HepG2 (cell line): ENCODE data around the gene TST. TPM values are rescaled to one million over a fixed set of nuclear protein-coding genes. Genes with fewer than 3 reads are reported as not detected.

Experiments used
- FOSL2 ChIP-seq: sonication (generic); formaldehyde crosslinking; IDR thresholded peaks from 2 replicates; pipeline ENCODE4 v1.4.0; 2020; ENCODE audit warnings: missing genetic modification reagents
- FOXC1 ChIP-seq: sonication (generic); formaldehyde crosslinking; IDR thresholded peaks from 2 replicates; pipeline ENCODE4 v1.8.0; 2022; ENCODE audit warnings: mild to moderate bottlenecking, missing genetic modification reagents, borderline replicate concordance
- GTF3A ChIP-seq: sonication (generic); formaldehyde crosslinking; conservative IDR thresholded peaks from 2 replicates; pipeline ENCODE4 v1.4.0; 2020; ENCODE audit warnings: mild to moderate bottlenecking, missing genetic modification reagents
- HOXA5 ChIP-seq: sonication (generic); formaldehyde crosslinking; IDR thresholded peaks from 2 replicates; pipeline ENCODE4 v1.4.0; 2020; ENCODE audit warnings: missing genetic modification reagents
- ISL2 ChIP-seq: sonication (generic); formaldehyde crosslinking; IDR thresholded peaks from 2 replicates; pipeline ENCODE4 v1.5.0; 2020; ENCODE audit warnings: missing genetic modification reagents
- MZF1 ChIP-seq: sonication (generic); formaldehyde crosslinking; IDR thresholded peaks from 2 replicates; pipeline ENCODE4 v1.8.1; 2023; ENCODE audit warnings: mild to moderate bottlenecking, missing genetic modification reagents, borderline replicate concordance
- REXO4 ChIP-seq: sonication (generic); formaldehyde crosslinking; IDR thresholded peaks from 2 replicates; pipeline ENCODE4 v1.8.0; 2022; ENCODE audit warnings: missing genetic modification reagents, mild to moderate bottlenecking, borderline replicate concordance
- SMYD3 ChIP-seq: sonication (generic); formaldehyde crosslinking; IDR thresholded peaks from 2 replicates; pipeline ENCODE4 v1.8.1; 2023; ENCODE audit warnings: mild to moderate bottlenecking, missing genetic modification reagents
- SOX13 ChIP-seq, 3 experiments: fragments of 450-650 bp in 1 of 3; sonication (generic) in 1 of 3; formaldehyde crosslinking in 1 of 3; IDR thresholded peaks in 2 of 3; conservative IDR thresholded peaks in 1 of 3; 2 replicates each; pipeline versions ENCODE4 v1.5.0 to v1.6.1; 2016 to 2020; ENCODE audit warnings: antibody characterized with exemption in 1 of 3, mild to moderate bottlenecking in 1 of 3, missing compliant biosample characterization in 1 of 3, missing genetic modification reagents in 1 of 3, moderate library complexity in 1 of 3
- SPEN ChIP-seq: sonication (generic); formaldehyde crosslinking; IDR thresholded peaks from 2 replicates; pipeline ENCODE4 v1.5.1; 2020; ENCODE audit warnings: low read depth, mild to moderate bottlenecking, missing genetic modification reagents
- ZMYM2 ChIP-seq: sonication (generic); formaldehyde crosslinking; IDR thresholded peaks from 2 replicates; pipeline ENCODE4 v1.8.0; 2022; ENCODE audit warnings: mild to moderate bottlenecking, missing genetic modification reagents
- ZNF788 ChIP-seq: sonication (generic); formaldehyde crosslinking; IDR thresholded peaks from 2 replicates; pipeline ENCODE4 v1.5.0; 2020; ENCODE audit warnings: mild to moderate bottlenecking, missing genetic modification reagents, borderline replicate concordance
- ZZZ3 ChIP-seq: sonication (generic); formaldehyde crosslinking; IDR thresholded peaks from 2 replicates; pipeline ENCODE4 v1.4.0; 2020; ENCODE audit warnings: missing genetic modification reagents, mild to moderate bottlenecking, borderline replicate concordance
- polyA plus RNA-seq, 8 experiments: library from polyadenylated mRNA; depleted of rRNA in 3 of 8; stranded (reverse) in 7 of 8; unstranded in 1 of 8; fragments of >200 nt; fragmentation: Illumina TruSeq in 4 of 8; extraction: Trizol in 4 of 8; gene quantifications; 2 replicates each; pipeline versions ENCODE4 v1.2.1 to v1.2.3, GENCODE V29; 2011 to 2016; ENCODE audit warnings: low read depth in 4 of 8, missing spikeins in 1 of 8, mixed read lengths in 1 of 8; ENCODE audit not compliant: insufficient read depth in 1 of 8
- total RNA-seq, 5 experiments: library from RNA; depleted of rRNA; stranded (reverse); fragments of >200 nt; fragmentation: Illumina TruSeq; extraction: Trizol; gene quantifications; 2 replicates each; pipeline ENCODE4 v1.2.3, GENCODE V29; 2016; ENCODE audit warnings: low read depth in 1 of 5
- TF ChIP-seq, protein P1 (sequence below): sonication (generic); formaldehyde crosslinking; IDR thresholded peaks from 2 replicates; pipeline ENCODE4 v1.4.0; 2020; ENCODE audit warnings: mild to moderate bottlenecking, missing genetic modification reagents
- TF ChIP-seq, protein P2 (sequence below): sonication (generic); formaldehyde crosslinking; IDR thresholded peaks from 2 replicates; pipeline ENCODE4 v1.4.0; 2020; ENCODE audit warnings: missing genetic modification reagents
- TF ChIP-seq, protein P3 (sequence below): sonication (generic); formaldehyde crosslinking; IDR thresholded peaks from 2 replicates; pipeline ENCODE4 v1.8.0; 2022; ENCODE audit warnings: missing genetic modification reagents, low read depth, mild to moderate bottlenecking, borderline replicate concordance
- TF ChIP-seq, protein P4 (sequence below): sonication (generic); formaldehyde crosslinking; IDR thresholded peaks from 2 replicates; pipeline ENCODE4 v1.4.0; 2020; ENCODE audit warnings: mild to moderate bottlenecking, missing genetic modification reagents
- TF ChIP-seq, protein P5 (sequence below): sonication (generic); formaldehyde crosslinking; IDR thresholded peaks from 2 replicates; pipeline ENCODE4 v1.5.0; 2020; ENCODE audit warnings: missing genetic modification reagents

Gene TST
- total and polyA plus RNA-seq, 2 of the 13 experiments (the other 11 are each of a cell fraction or from before 2014, with no cell fraction given): 44.6 to 63.6 TPM

DNA sequence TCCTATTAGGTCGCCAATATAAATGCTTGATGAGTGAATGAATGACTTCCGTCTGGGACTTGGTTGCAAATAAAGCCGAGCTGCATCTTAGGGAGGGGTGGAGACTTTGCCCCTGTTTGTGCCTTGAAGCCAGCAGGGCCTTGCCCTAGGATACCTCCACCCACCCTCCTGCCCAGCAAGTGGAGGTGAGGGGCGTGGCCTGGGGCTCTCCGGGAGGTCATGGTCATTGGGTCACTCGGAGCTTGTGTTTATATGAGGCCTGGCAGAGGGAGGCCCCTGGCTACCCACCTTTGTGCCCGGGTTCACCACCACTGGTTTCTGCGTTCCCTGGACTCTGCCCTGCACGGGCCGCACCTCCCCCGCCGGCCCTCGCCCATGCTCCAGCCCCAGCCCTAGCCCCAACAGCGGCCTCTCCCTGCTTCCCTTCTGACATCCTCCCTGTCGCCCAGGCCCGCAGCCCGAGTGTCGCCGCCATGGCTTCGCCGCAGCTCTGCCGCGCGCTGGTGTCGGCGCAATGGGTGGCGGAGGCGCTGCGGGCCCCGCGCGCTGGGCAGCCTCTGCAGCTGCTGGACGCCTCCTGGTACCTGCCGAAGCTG, 4.6 kb upstream of the TST start (continued):
- TF ChIP-seq, protein P1, sequence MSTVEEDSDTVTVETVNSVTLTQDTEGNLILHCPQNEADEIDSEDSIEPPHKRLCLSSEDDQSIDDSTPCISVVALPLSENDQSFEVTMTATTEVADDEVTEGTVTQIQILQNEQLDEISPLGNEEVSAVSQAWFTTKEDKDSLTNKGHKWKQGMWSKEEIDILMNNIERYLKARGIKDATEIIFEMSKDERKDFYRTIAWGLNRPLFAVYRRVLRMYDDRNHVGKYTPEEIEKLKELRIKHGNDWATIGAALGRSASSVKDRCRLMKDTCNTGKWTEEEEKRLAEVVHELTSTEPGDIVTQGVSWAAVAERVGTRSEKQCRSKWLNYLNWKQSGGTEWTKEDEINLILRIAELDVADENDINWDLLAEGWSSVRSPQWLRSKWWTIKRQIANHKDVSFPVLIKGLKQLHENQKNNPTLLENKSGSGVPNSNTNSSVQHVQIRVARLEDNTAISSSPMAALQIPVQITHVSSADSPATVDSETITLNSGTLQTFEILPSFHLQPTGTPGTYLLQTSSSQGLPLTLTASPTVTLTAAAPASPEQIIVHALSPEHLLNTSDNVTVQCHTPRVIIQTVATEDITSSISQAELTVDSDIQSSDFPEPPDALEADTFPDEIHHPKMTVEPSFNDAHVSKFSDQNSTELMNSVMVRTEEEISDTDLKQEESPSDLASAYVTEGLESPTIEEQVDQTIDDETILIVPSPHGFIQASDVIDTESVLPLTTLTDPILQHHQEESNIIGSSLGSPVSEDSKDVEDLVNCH (CRISPR knock-in tag): no peak
- TF ChIP-seq FOSL2 (peak; percentile 55), ISL2 (CRISPR knock-in tag) (peak; percentile 56; the same call in 1 of the 2 replicates), MZF1 (CRISPR knock-in tag) (no peak), ZMYM2 (CRISPR knock-in tag) (peak; percentile 91), GTF3A (no peak), HOXA5 (CRISPR knock-in tag) (peak; percentile 68), REXO4 (CRISPR knock-in tag) (no peak), SOX13 (IDR thresholded peaks at IDR 0.05) (no peak), SOX13 (CRISPR knock-in tag; conservative IDR thresholded peaks at IDR 0.05 in 1 of 2, IDR thresholded peaks at IDR 0.05 in 1 of 2) (peak in 1 of 2 experiments; percentile 55; a peak in 2 of 4 replicates), SMYD3 (CRISPR knock-in tag) (no peak), SPEN (CRISPR knock-in tag) (peak; percentile 66; the same call in 1 of the 2 replicates), ZZZ3 (CRISPR knock-in tag) (peak; percentile 31; the same call in 1 of the 2 replicates), ZNF788 (CRISPR knock-in tag) (no peak; the same call in 1 of the 2 replicates), FOXC1 (CRISPR knock-in tag) (peak; percentile 73; the same call in 1 of the 2 replicates)
- TF ChIP-seq, protein P2, sequence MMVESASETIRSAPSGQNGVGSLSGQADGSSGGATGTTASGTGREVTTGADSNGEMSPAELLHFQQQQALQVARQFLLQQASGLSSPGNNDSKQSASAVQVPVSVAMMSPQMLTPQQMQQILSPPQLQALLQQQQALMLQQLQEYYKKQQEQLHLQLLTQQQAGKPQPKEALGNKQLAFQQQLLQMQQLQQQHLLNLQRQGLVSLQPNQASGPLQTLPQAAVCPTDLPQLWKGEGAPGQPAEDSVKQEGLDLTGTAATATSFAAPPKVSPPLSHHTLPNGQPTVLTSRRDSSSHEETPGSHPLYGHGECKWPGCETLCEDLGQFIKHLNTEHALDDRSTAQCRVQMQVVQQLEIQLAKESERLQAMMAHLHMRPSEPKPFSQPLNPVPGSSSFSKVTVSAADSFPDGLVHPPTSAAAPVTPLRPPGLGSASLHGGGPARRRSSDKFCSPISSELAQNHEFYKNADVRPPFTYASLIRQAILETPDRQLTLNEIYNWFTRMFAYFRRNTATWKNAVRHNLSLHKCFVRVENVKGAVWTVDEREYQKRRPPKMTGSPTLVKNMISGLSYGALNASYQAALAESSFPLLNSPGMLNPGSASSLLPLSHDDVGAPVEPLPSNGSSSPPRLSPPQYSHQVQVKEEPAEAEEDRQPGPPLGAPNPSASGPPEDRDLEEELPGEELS: peak; percentile 74
- TF ChIP-seq, protein P3, sequence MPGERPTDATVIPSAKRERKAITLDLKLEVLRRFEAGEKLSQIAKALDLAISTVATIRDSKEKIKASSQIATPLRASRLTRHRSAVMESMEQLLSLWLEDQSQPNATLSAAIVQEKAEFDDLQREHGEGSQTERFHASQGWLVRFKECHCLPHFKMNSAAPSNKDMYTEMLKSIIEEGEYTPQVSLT (CRISPR knock-in tag): no peak
- TF ChIP-seq, protein P4, sequence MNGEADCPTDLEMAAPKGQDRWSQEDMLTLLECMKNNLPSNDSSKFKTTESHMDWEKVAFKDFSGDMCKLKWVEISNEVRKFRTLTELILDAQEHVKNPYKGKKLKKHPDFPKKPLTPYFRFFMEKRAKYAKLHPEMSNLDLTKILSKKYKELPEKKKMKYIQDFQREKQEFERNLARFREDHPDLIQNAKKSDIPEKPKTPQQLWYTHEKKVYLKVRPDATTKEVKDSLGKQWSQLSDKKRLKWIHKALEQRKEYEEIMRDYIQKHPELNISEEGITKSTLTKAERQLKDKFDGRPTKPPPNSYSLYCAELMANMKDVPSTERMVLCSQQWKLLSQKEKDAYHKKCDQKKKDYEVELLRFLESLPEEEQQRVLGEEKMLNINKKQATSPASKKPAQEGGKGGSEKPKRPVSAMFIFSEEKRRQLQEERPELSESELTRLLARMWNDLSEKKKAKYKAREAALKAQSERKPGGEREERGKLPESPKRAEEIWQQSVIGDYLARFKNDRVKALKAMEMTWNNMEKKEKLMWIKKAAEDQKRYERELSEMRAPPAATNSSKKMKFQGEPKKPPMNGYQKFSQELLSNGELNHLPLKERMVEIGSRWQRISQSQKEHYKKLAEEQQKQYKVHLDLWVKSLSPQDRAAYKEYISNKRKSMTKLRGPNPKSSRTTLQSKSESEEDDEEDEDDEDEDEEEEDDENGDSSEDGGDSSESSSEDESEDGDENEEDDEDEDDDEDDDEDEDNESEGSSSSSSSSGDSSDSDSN: peak; percentile 38; the same call in 1 of the 2 replicates
- TF ChIP-seq, protein P5, sequence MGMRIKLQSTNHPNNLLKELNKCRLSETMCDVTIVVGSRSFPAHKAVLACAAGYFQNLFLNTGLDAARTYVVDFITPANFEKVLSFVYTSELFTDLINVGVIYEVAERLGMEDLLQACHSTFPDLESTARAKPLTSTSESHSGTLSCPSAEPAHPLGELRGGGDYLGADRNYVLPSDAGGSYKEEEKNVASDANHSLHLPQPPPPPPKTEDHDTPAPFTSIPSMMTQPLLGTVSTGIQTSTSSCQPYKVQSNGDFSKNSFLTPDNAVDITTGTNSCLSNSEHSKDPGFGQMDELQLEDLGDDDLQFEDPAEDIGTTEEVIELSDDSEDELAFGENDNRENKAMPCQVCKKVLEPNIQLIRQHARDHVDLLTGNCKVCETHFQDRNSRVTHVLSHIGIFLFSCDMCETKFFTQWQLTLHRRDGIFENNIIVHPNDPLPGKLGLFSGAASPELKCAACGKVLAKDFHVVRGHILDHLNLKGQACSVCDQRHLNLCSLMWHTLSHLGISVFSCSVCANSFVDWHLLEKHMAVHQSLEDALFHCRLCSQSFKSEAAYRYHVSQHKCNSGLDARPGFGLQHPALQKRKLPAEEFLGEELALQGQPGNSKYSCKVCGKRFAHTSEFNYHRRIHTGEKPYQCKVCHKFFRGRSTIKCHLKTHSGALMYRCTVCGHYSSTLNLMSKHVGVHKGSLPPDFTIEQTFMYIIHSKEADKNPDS (CRISPR knock-in tag): peak; percentile 70; the same call in 1 of the 2 replicates
